GM23338 (cell line): ENCODE results near the gene DDI2. TPM values are rescaled to one million over a fixed set of nuclear protein-coding genes. Genes with fewer than 3 reads are reported as not detected.

Experiments used
- ATAC-seq: fragments of 200-7000 bp; cut with Tn5 transposase; 3 replicates; pipeline ENCODE4 v1.9.1; 2020
- DNase-seq: peaks from one replicate; pipeline ENCODE4 v3.0.0-alpha.2; 2015; ENCODE audit warnings: low spot score
- H2AFZ ChIP-seq: fragments of 200-600 bp; sonication (generic); 2 replicates; pipeline ENCODE4 v1.8.0; 2016; ENCODE audit warnings: antibody characterized with exemption, mild to moderate bottlenecking, moderate library complexity
- H3F3A ChIP-seq: fragments of 200-600 bp; sonication (generic); replicated peaks from 2 replicates; pipeline ENCODE4 v1.8.0; 2017; ENCODE audit warnings: antibody characterized with exemption, mixed run types, low read depth
- H3K27ac ChIP-seq: fragments of 200-600 bp; sonication (generic); 2 replicates; pipeline ENCODE4 v1.6.1; 2016; ENCODE audit warnings: low read depth
- H3K27me3 ChIP-seq: fragments of 200-600 bp; sonication (generic); 2 replicates; pipeline ENCODE4 v1.8.0; 2016; ENCODE audit warnings: mild to moderate bottlenecking, mixed run types, moderate library complexity; ENCODE audit not compliant: insufficient read depth
- H3K36me3 ChIP-seq: fragments of 200-600 bp; sonication (generic); 2 replicates; pipeline ENCODE4 v1.8.0; 2016; ENCODE audit warnings: mild to moderate bottlenecking; ENCODE audit not compliant: insufficient read depth
- H3K4me1 ChIP-seq: fragments of 200-600 bp; sonication (generic); 2 replicates; pipeline ENCODE4 v1.8.0; 2016; ENCODE audit warnings: mild to moderate bottlenecking, moderate library complexity; ENCODE audit not compliant: insufficient read depth
- H3K4me2 ChIP-seq: fragments of 200-600 bp; sonication (generic); 2 replicates; pipeline ENCODE4 v1.7.1; 2017; ENCODE audit warnings: mixed run types
- H3K4me3 ChIP-seq: fragments of 200-600 bp; sonication (generic); 2 replicates; pipeline ENCODE4 v1.6.1; 2016; ENCODE audit warnings: mixed run types
- H3K79me2 ChIP-seq: fragments of 200-600 bp; sonication (generic); replicated peaks from 2 replicates; pipeline ENCODE4 v1.8.0; 2017; ENCODE audit warnings: mild to moderate bottlenecking; ENCODE audit not compliant: insufficient read depth
- H3K9me2 ChIP-seq: fragments of 200-600 bp; sonication (generic); 2 replicates; pipeline ENCODE4 v1.8.0; 2017; ENCODE audit not compliant: insufficient read depth
- H4K20me1 ChIP-seq: fragments of 200-600 bp; sonication (generic); replicated peaks from 2 replicates; pipeline ENCODE4 v1.8.0; 2017; ENCODE audit warnings: mild to moderate bottlenecking; ENCODE audit not compliant: insufficient read depth
- H3K27ac Mint-ChIP-seq: 2 replicates; pipeline ENCODE4 v1.8.0; 2020; ENCODE audit warnings: inconsistent platforms, mild to moderate bottlenecking, moderate library complexity, mixed read lengths
- H3K27me3 Mint-ChIP-seq: 3 replicates; pipeline ENCODE4 v1.8.0; 2022; ENCODE audit warnings: low read depth, mild to moderate bottlenecking, moderate library complexity, mixed read lengths, inconsistent platforms; ENCODE audit not compliant: insufficient read depth, poor library complexity
- H3K36me3 Mint-ChIP-seq: 3 replicates; pipeline ENCODE4 v1.8.0; 2021; ENCODE audit warnings: low read depth, mild to moderate bottlenecking, inconsistent platforms, moderate library complexity, mixed read lengths
- H3K4me1 Mint-ChIP-seq: 3 replicates; pipeline ENCODE4 v1.8.0; 2020; ENCODE audit warnings: mild to moderate bottlenecking, inconsistent platforms, mixed read lengths
- H3K4me3 Mint-ChIP-seq: 3 replicates; pipeline ENCODE4 v1.8.0; 2021; ENCODE audit warnings: moderate library complexity, mild to moderate bottlenecking, inconsistent platforms, mixed read lengths
- H3K9me3 Mint-ChIP-seq: 3 replicates; pipeline ENCODE4 v1.8.0; 2020; ENCODE audit warnings: moderate library complexity, mild to moderate bottlenecking, inconsistent platforms, mixed read lengths
- CTCF ChIP-seq, 2 experiments: fragments of 200-600 bp in 1 of 2; sonication (generic) in 1 of 2; conservative IDR thresholded peaks; 2 replicates each; pipeline versions ENCODE4 v1.5.1 to v1.6.1; 2016 to 2017; ENCODE audit warnings: antibody characterized with exemption in 2 of 2, low read depth in 2 of 2, mild to moderate bottlenecking in 2 of 2, moderate library complexity in 1 of 2
- EZH2 ChIP-seq: fragments of 200-600 bp; sonication (generic); IDR thresholded peaks from one replicate; pipeline ENCODE4 v1.8.0; 2017; ENCODE audit warnings: antibody characterized with exemption, mild to moderate bottlenecking, low read depth; ENCODE audit not compliant: unreplicated experiment
- POLR2AphosphoS5 ChIP-seq: IDR thresholded peaks from 2 replicates; pipeline ENCODE4 v1.6.1; 2016; ENCODE audit warnings: antibody characterized with exemption, low read depth
- REST ChIP-seq: IDR thresholded peaks from one replicate; pipeline ENCODE4 v1.6.1; 2018; ENCODE audit warnings: antibody characterized with exemption; ENCODE audit not compliant: unreplicated experiment
- ZNF114 ChIP-seq: fragments of 250-450 bp; sonication (Bioruptor Pico); IDR thresholded peaks from 2 replicates; pipeline ENCODE4 v1.5.0; 2020; ENCODE audit warnings: mild to moderate bottlenecking, moderate library complexity
- ZNF331 ChIP-seq: fragments of 250-450 bp; sonication (Bioruptor Pico); IDR thresholded peaks from 2 replicates; pipeline ENCODE4 v1.5.0; 2020; ENCODE audit warnings: low read depth, mild to moderate bottlenecking, moderate library complexity
- ZNF462 ChIP-seq: fragments of 250-450 bp; sonication (Bioruptor Pico); IDR thresholded peaks from 2 replicates; pipeline ENCODE4 v1.5.0; 2020; ENCODE audit warnings: mild to moderate bottlenecking, moderate library complexity
- polyA plus RNA-seq: library from polyadenylated mRNA; unstranded; fragments of >200 nt; fragmentation: Nextera tagmentation; extraction: Ambion mirVana; gene quantifications from 2 replicates; pipeline ENCODE4 v1.2.1, GENCODE V29; 2016
- total RNA-seq: library from RNA; depleted of rRNA; stranded (reverse); fragments of >200 nt; shearing (Covaris generic); gene quantifications from 2 replicates; pipeline ENCODE4 v1.2.3, GENCODE V29; 2014

The DDI2 gene
- total and polyA plus RNA-seq, 2 experiments from 2014 or later = 8.0 to 43.3 TPM

- Histone ChIP-seq H3K4me1 (peaks cover 17% of the 10 kb centered on the region; the same call in 1 of the 2 replicates), H3F3A (peaks cover 4% of the 10 kb centered on the region; the same call in 1 of the 2 replicates), H3K36me3 (peaks cover 5% of the 10 kb centered on the region; the same call in 1 of the 2 replicates), H3K27ac (peak overlapping the region; percentile 17; the same call in 1 of the 2 replicates), H4K20me1 (peaks cover 33% of the 10 kb centered on the region), H3K9me2 (no peaks in the 10 kb centered on the region; the same call in 1 of the 2 replicates), H3K4me2 (peak overlapping the region; percentile 91), H3K27me3 (no peaks in the 10 kb centered on the region), H2AFZ (no peak overlapping the region), H3K4me3 (peak overlapping the region; percentile 98), H3K79me2 (peaks cover 64% of the 10 kb centered on the region)
- peaks cover 23% of the 10 kb centered on the region for H3K4me1 Mint-ChIP-seq
- ATAC-seq (no peak), DNase-seq (no peak)
- H3K4me3 Mint-ChIP-seq = peak overlapping the region; percentile 98
- H3K9me3 Mint-ChIP-seq = no peaks in the 10 kb centered on the region
- TF ChIP-seq ZNF114 = no peak
- no peak for TF ChIP-seq CTCF (conservative IDR thresholded peaks at IDR 0.05; ENCODE audit: low read depth in 2 of 2)
- peaks cover 8% of the 10 kb centered on the region; the same call in 2 of the 3 replicates for H3K36me3 Mint-ChIP-seq
- H3K27me3 Mint-ChIP-seq = peaks cover 13% of the 10 kb centered on the region
- peak overlapping the region; percentile 94 for H3K27ac Mint-ChIP-seq
Observed at GRCh38 chr1:15618655-15619525, 1.6 kb downstream of the DDI2 start.

GRCh38 chr1:15620155-15620545, 2.9 kb downstream of the DDI2 start:
- peaks cover 4% of the 10 kb centered on the region; the same call in 1 of the 2 replicates for H3F3A ChIP-seq
- H3K4me3 Mint-ChIP-seq = peak overlapping the region; percentile 25; the same call in 1 of the 3 replicates
- TF ChIP-seq REST (no peak), ZNF462 (no peak), POLR2AphosphoS5 (no peak), EZH2 (no peak), ZNF331 (no peak)

More at GRCh38 chr1:15620155-15620545, 2.9 kb downstream of the DDI2 start:
- Histone ChIP-seq H3K4me3 (no peak overlapping the region), H3K79me2 (peaks cover 77% of the 10 kb centered on the region), H2AFZ (no peak overlapping the region), H3K9me2 (no peaks in the 10 kb centered on the region; the same call in 1 of the 2 replicates), H3K27ac (no peak overlapping the region), H3K4me2 (peak overlapping the region; percentile 91; the same call in 1 of the 2 replicates), H4K20me1 (peaks cover 45% of the 10 kb centered on the region), H3K27me3 (no peaks in the 10 kb centered on the region), H3K4me1 (peaks cover 21% of the 10 kb centered on the region; the same call in 1 of the 2 replicates), H3K36me3 (peaks cover 5% of the 10 kb centered on the region; the same call in 1 of the 2 replicates)
- Mint-ChIP-seq H3K27me3 (peaks cover 10% of the 10 kb centered on the region), H3K27ac (no peak overlapping the region), H3K4me1 (peaks cover 26% of the 10 kb centered on the region), H3K36me3 (peaks cover 8% of the 10 kb centered on the region; the same call in 2 of the 3 replicates), H3K9me3 (no peaks in the 10 kb centered on the region)
- DNase-seq (no peak), ATAC-seq (no peak)
